ENCODE results near the gene PHEX.

The PHEX gene

GRCh38 chrX:22078117-22078516 lies 46.0 kb downstream of the PHEX start:
- H2AFZ ChIP-seq (ENCODE audit: low read length): no peak overlapping the region
- TF ChIP-seq EZH2 (IDR thresholded peaks at IDR 0.05; ENCODE audit: borderline replicate concordance, low read length) (no peak), CTCF (IDR thresholded peaks at IDR 0.05; ENCODE audit: low read length) (no peak)
- H3K4me3 ChIP-seq (ENCODE audit: low read depth, low read length, poor library complexity, severe bottlenecking): no peak overlapping the region
- H3K9me2 ChIP-seq (ENCODE audit: low read depth, low read length): no peaks in the 10 kb centered on the region
- H3K4me2 ChIP-seq (ENCODE audit: low read length): no peak overlapping the region
- H3K79me2 ChIP-seq (ENCODE audit: insufficient read depth, low read length): no peaks in the 10 kb centered on the region
- H3K9ac ChIP-seq (ENCODE audit: low read length): no peak overlapping the region
- H3K27ac ChIP-seq (ENCODE audit: low read depth, low read length, poor library complexity, severe bottlenecking): no peak overlapping the region
- no peaks in the 10 kb centered on the region for H4K20me1 ChIP-seq (ENCODE audit: insufficient read depth, low read length)
- H3K9me3 ChIP-seq (ENCODE audit: low read length): no peaks in the 10 kb centered on the region
- no peaks in the 10 kb centered on the region for H3K36me3 ChIP-seq (ENCODE audit: insufficient read depth, low read length)
- H3F3A ChIP-seq (ENCODE audit: insufficient read depth, low read length): no peaks in the 10 kb centered on the region
- no peaks in the 10 kb centered on the region for H3K27me3 ChIP-seq (ENCODE audit: insufficient read depth, low read length)
- H3K4me1 ChIP-seq (ENCODE audit: insufficient read depth, low read length, severe bottlenecking): no peaks in the 10 kb centered on the region

GRCh38 chrX:22081475-22082092 lies 49.5 kb downstream of the PHEX start:
- Histone ChIP-seq H3K36me3 (ENCODE audit: insufficient read depth, low read length) (no peaks in the 10 kb centered on the region), H3F3A (ENCODE audit: insufficient read depth, low read length) (no peaks in the 10 kb centered on the region), H3K9me2 (ENCODE audit: low read depth, low read length) (no peaks in the 10 kb centered on the region), H3K4me3 (ENCODE audit: low read depth, low read length, poor library complexity, severe bottlenecking) (no peak overlapping the region), H2AFZ (ENCODE audit: low read length) (no peak overlapping the region), H3K4me1 (ENCODE audit: insufficient read depth, low read length, severe bottlenecking) (no peaks in the 10 kb centered on the region), H3K27me3 (ENCODE audit: insufficient read depth, low read length) (no peaks in the 10 kb centered on the region), H4K20me1 (ENCODE audit: insufficient read depth, low read length) (no peaks in the 10 kb centered on the region), H3K27ac (ENCODE audit: low read depth, low read length, poor library complexity, severe bottlenecking) (no peak overlapping the region), H3K79me2 (ENCODE audit: insufficient read depth, low read length) (no peaks in the 10 kb centered on the region), H3K4me2 (ENCODE audit: low read length) (no peak overlapping the region), H3K9me3 (ENCODE audit: low read length) (no peaks in the 10 kb centered on the region), H3K9ac (ENCODE audit: low read length) (no peak overlapping the region)
- TF ChIP-seq CTCF (IDR thresholded peaks at IDR 0.05; ENCODE audit: low read length): peak; percentile 63
- TF ChIP-seq EZH2 (IDR thresholded peaks at IDR 0.05; ENCODE audit: borderline replicate concordance, low read length): no peak

- H3K4me1 ChIP-seq (ENCODE audit: insufficient read depth, low read length, severe bottlenecking): no peaks in the 10 kb centered on the region
- H3K27me3 ChIP-seq (ENCODE audit: insufficient read depth, low read length): no peaks in the 10 kb centered on the region
- no peak overlapping the region for H3K9ac ChIP-seq (ENCODE audit: low read length)
- no peaks in the 10 kb centered on the region for H3K9me3 ChIP-seq (ENCODE audit: low read length)
- no peak for TF ChIP-seq EZH2 (IDR thresholded peaks at IDR 0.05; ENCODE audit: borderline replicate concordance, low read length)
- TF ChIP-seq CTCF (IDR thresholded peaks at IDR 0.05; ENCODE audit: low read length): no peak
- no peak overlapping the region for H3K4me2 ChIP-seq (ENCODE audit: low read length)
- H3K9me2 ChIP-seq (ENCODE audit: low read depth, low read length): no peaks in the 10 kb centered on the region
- no peaks in the 10 kb centered on the region for H3K36me3 ChIP-seq (ENCODE audit: insufficient read depth, low read length)
- H3K27ac ChIP-seq (ENCODE audit: low read depth, low read length, poor library complexity, severe bottlenecking): no peak overlapping the region
- H3K4me3 ChIP-seq (ENCODE audit: low read depth, low read length, poor library complexity, severe bottlenecking): no peak overlapping the region
- H3F3A ChIP-seq (ENCODE audit: insufficient read depth, low read length): no peaks in the 10 kb centered on the region
- no peaks in the 10 kb centered on the region for H3K79me2 ChIP-seq (ENCODE audit: insufficient read depth, low read length)
- no peak overlapping the region for H2AFZ ChIP-seq (ENCODE audit: low read length)
- H4K20me1 ChIP-seq (ENCODE audit: insufficient read depth, low read length): no peaks in the 10 kb centered on the region
These were observed 53.9 kb downstream of the PHEX start for GRCh38 chrX:22086003-22086402.
